NCI-H1048 (cell line): Measurements from ENCODE around the gene GLCE.

Source experiments
- DNase-seq: peaks from one replicate; lab custom pipeline; 2025; lab: John Stamatoyannopoulos, UW

GLCE gene

DNA sequence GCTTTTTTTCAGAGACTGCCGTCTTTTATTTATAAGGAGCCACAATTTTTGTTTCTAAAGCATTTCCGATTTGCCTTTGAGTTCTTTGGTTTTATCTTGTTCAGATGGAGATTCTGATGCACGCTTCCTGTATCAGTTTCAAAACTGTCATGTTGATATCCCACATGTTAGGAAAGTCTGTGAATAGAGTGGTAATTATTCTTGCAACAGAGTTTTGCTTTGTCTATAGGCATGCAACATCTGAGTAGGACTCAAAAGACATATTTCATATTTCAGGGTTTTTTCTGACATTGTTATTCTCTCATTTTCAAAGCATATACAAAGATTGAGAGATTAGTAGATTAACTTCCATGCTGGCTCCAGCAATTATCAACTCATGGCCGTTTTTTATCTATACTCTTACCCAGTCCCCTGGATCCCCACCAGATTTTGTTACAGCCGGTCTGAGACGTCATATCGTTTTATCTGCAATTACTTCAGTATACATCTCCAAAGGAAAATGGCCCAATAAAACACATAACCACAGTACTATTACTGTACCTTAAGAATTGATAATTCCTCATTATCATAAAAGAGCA, 160.6 kb downstream of the GLCE start:
- DNase-seq: no peak
